ENCODE measurements around the gene PGAP3. TPM values are rescaled to one million over a fixed set of nuclear protein-coding genes. Genes with fewer than 3 reads are reported as not detected.
A peak's percentile ranks its signal among the peaks of the same experiment; 100 is the strongest.

PGAP3 gene
- 10 to 100 TPM; 22.6 to 29.3 TPM for total RNA-seq
- 12.2 TPM for polyA plus RNA-seq (2013, experiment 1 of 2)
- polyA plus RNA-seq (2013, experiment 2 of 2), result 11.0 TPM
- long read RNA-seq, experiment 1, partial matches to known transcripts, result 0 of 16 reads
- long read RNA-seq, experiment 1, other reads (novel, unspliced or antisense), result 14 of 16 reads
- long read RNA-seq, experiment 2, transcript PGAP3-201 (8 exons, 2,737 nt), result major isoform, 30 of 52 reads
- long read RNA-seq, experiment 2, transcript PGAP3-202 (7 exons, 3,028 nt), result minor isoform, 6 of 52 reads
- long read RNA-seq, experiment 2, partial matches to known transcripts, result 3 of 52 reads
- long read RNA-seq, experiment 2, other reads (novel, unspliced or antisense), result 12 of 52 reads
- long read RNA-seq, experiment 3, transcript PGAP3-201 (8 exons, 2,737 nt), result major isoform, 26 of 42 reads
- long read RNA-seq, experiment 3, partial matches to known transcripts, result 4 of 42 reads
- long read RNA-seq, experiment 3, other reads (novel, unspliced or antisense), result 7 of 42 reads
- long read RNA-seq, experiment 4, transcript PGAP3-201 (8 exons, 2,737 nt), result major isoform, 8 of 26 reads
- long read RNA-seq, experiment 4, partial matches to known transcripts, result 0 of 26 reads
- long read RNA-seq, experiment 4, other reads (novel, unspliced or antisense), result 18 of 26 reads

GRCh38 chr17:39687546-39688474, at the start of gene PGAP3:
PGAP3 (minus strand) TSS chr17:39688057; CDS start chr17:39688014, 43 bp downstream.
- H3K9ac ChIP-seq (ENCODE audit: extremely low read depth, low read length, poor library complexity, severe bottlenecking), result peak within 1 kb of the TSS; percentile 43
- H3K4me1 ChIP-seq (ENCODE audit: control insufficient read depth, insufficient read depth, low read length), result peaks cover 3% of the 10 kb centered on the region
- peaks cover 19% of the 10 kb centered on the region for H3K36me3 Mint-ChIP-seq (ENCODE audit: low read depth)

GRCh38 chr17:39737206-39737759, 49.4 kb upstream of the PGAP3 start:
- Histone ChIP-seq H3K27me3 (ENCODE audit: control insufficient read depth, insufficient read depth, low read length, poor library complexity, severe bottlenecking) (no peaks in the 10 kb centered on the region), H3K4me3 (ENCODE audit: low read length) (peak overlapping the region; percentile 87), H3K9me3 (ENCODE audit: control insufficient read depth, low read length) (no peaks in the 10 kb centered on the region), H3K4me1 (ENCODE audit: control insufficient read depth, insufficient read depth, low read length) (peaks cover 5% of the 10 kb centered on the region), H3K27ac (ENCODE audit: low read depth, low read length) (no peak overlapping the region), H3K9ac (ENCODE audit: extremely low read depth, low read length, poor library complexity, severe bottlenecking) (no peak overlapping the region), H3K36me3 (ENCODE audit: control insufficient read depth, insufficient read depth, low read length) (no peaks in the 10 kb centered on the region)
- H3K36me3 Mint-ChIP-seq (ENCODE audit: low read depth), result no peaks in the 10 kb centered on the region
- H3K9me3 Mint-ChIP-seq, result no peaks in the 10 kb centered on the region
- peak overlapping the region; percentile 90 for H3K27ac Mint-ChIP-seq
- peak overlapping the region; percentile 88 for H3K4me3 Mint-ChIP-seq
- 67% methylated on average over 6 to 13 of the region's 13 CpGs for WGBS, 2 experiments (ENCODE audit: insufficient coverage in 1 of 2, insufficient read length in 1 of 2)
- H3K4me1 Mint-ChIP-seq, result peaks cover 28% of the 10 kb centered on the region
- no peak for DNase-seq
- H3K27me3 Mint-ChIP-seq (ENCODE audit: insufficient read depth), result no peaks in the 10 kb centered on the region
- TF ChIP-seq CTCF (conservative IDR thresholded peaks at IDR 0.05), result no peak

More at GRCh38 chr17:39687546-39688474, at the start of gene PGAP3:
- H3K27me3 Mint-ChIP-seq (ENCODE audit: insufficient read depth), result peaks cover 1% of the 10 kb centered on the region
- Histone ChIP-seq H3K27ac (ENCODE audit: low read depth, low read length) (peak within 1 kb of the TSS; percentile 78), H3K27me3 (ENCODE audit: control insufficient read depth, insufficient read depth, low read length, poor library complexity, severe bottlenecking) (no peaks in the 10 kb centered on the region), H3K36me3 (ENCODE audit: control insufficient read depth, insufficient read depth, low read length) (no peaks in the 10 kb centered on the region), H3K9me3 (ENCODE audit: control insufficient read depth, low read length) (no peaks in the 10 kb centered on the region), H3K4me3 (ENCODE audit: low read length) (peak within 1 kb of the TSS; percentile 91)
- no peak for TF ChIP-seq CTCF (conservative IDR thresholded peaks at IDR 0.05)
- H3K4me3 Mint-ChIP-seq, result peak within 1 kb of the TSS; percentile 80
- peak within 1 kb of the TSS; percentile 91 for H3K27ac Mint-ChIP-seq
- peaks cover 2% of the 10 kb centered on the region for H3K9me3 Mint-ChIP-seq
- 8 to 21% methylated on average over 31 to 45 of the region's 45 CpGs for WGBS, 2 experiments (ENCODE audit: insufficient coverage in 1 of 2, insufficient read length in 1 of 2)
- peak; percentile 98 for DNase-seq
- peaks cover 24% of the 10 kb centered on the region for H3K4me1 Mint-ChIP-seq
